ENCODE data around the gene IL33. TPM values are rescaled to one million over a fixed set of nuclear protein-coding genes. Genes with fewer than 3 reads are reported as not detected.

Gene IL33
- polyA plus RNA-seq, 3 donors, result 6.7 to 9.5 (median 8.4) TPM

- DNase-seq, result no peak
Observed at GRCh38 chr9:6301858-6302257, 86.3 kb downstream of the IL33 start.

- no peak for DNase-seq
Observed at GRCh38 chr9:6302417-6302816, 86.8 kb downstream of the IL33 start.

- no peak for DNase-seq
Observed at GRCh38 chr9:6304232-6304631, 88.6 kb downstream of the IL33 start.

GRCh38 chr9:6305954-6306563 lies 90.5 kb downstream of the IL33 start:
- peak; percentile 34 for DNase-seq

Other genes starting within 250 kb of the IL33 start
- gene RANBP6, start 200.2 kb upstream of the IL33 start, polyA plus RNA-seq (ENCODE audit: insufficient read length in 3 of 3), result 10 to 100 TPM; 27.4 to 32.9 (median 31.1) TPM
- not detected for gene TPD52L3, start 112.6 kb downstream of the IL33 start, polyA plus RNA-seq (ENCODE audit: insufficient read length in 3 of 3)
- gene UHRF2, start 197.4 kb downstream of the IL33 start, polyA plus RNA-seq (ENCODE audit: insufficient read length in 3 of 3), result 10 to 100 TPM; 58.6 to 77.6 (median 70.7) TPM

All from renal pelvis (tissue), 4 donors.